ENCODE data around the gene COX4I2.
"Not testable (repeated sequence)": the region's sequence is repeated elsewhere in the genome, so short reads cannot be mapped to it uniquely, and the experiment has no call there.

COX4I2 gene

DNA sequence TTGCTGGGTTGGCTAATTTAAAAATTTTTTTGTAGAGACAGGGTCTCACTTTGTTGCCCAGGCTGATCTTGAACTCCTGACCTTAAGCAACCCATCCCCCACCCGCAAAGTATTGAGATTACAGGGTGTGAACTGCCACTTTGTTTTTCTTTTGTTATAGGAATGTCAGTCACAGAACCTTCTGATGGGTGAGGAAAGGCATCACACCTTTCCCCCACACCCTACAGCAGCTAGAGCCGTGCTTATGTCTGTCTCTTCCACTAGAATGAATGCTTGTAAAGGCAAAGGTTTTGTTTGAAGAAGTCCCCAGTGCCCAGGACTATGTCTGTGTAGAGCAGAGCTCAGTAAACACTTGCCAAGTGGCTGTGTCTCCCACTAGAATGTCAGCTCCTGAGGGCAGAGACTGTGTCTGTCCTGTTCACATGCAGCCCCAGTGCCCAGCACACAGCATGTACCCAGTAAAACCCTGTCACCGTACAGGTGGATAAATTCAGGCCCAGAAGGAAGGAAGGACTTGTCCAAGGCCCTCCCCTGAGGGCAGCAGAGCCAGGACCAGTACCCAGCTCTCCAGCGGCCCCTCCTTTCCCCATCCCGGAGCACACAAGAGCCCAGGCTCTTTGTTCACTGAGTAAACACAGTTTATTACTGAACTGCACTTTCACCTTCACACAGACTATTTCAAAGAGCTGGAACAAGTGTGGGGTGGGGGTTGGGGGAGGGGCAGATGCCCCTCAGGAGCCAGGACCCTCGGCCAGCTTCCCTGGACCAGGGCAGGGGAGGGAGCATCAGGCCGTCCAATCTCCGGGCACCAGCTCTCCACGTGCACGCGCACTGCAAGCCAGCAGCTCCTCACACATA, 26.4 kb downstream of the COX4I2 start:
- H3K27ac ChIP-seq, result peak overlapping the region; percentile 74
- TF ChIP-seq, protein P1, sequence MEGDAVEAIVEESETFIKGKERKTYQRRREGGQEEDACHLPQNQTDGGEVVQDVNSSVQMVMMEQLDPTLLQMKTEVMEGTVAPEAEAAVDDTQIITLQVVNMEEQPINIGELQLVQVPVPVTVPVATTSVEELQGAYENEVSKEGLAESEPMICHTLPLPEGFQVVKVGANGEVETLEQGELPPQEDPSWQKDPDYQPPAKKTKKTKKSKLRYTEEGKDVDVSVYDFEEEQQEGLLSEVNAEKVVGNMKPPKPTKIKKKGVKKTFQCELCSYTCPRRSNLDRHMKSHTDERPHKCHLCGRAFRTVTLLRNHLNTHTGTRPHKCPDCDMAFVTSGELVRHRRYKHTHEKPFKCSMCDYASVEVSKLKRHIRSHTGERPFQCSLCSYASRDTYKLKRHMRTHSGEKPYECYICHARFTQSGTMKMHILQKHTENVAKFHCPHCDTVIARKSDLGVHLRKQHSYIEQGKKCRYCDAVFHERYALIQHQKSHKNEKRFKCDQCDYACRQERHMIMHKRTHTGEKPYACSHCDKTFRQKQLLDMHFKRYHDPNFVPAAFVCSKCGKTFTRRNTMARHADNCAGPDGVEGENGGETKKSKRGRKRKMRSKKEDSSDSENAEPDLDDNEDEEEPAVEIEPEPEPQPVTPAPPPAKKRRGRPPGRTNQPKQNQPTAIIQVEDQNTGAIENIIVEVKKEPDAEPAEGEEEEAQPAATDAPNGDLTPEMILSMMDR (IDR thresholded peaks at IDR 0.05), result no peak
- TF ChIP-seq ZFX (IDR thresholded peaks at IDR 0.05; ENCODE audit: borderline replicate concordance), result no peak

DNA sequence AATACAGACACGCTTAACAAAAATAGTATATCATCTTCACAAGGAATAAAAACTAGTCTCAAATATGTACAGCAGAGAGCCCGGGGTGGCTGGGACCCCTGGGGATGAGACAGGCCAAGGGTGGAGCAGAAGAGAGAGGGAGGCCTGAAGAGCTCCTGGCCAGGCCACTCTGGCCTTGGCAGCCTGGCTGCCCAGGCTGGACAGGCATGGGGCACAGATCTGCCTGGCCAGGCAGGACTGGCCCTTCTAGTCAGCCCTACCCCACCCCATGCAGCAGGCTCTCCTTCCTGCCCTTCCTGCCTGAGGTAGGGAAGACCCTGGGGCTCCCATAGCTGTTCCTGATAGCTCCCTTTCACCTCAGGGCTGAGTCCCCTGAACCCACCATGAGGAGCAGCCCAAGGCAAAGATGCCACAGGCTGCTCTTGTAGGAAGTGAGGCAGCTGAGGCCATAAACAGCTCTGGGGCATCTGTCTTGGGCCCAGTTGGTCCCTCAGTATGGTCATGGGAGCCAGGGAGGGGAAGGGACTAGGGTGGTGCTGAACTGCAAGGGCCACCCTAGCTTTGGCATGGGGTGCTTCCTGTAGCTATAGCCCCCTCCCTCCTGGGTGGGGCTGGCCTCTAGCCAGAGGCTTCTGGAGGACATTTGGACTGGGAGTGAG, 27.1 kb downstream of the COX4I2 start:
- TF ChIP-seq, protein P1 (IDR thresholded peaks at IDR 0.05), result no peak
- TF ChIP-seq ZFX (IDR thresholded peaks at IDR 0.05; ENCODE audit: borderline replicate concordance), result no peak
- peak overlapping the region; percentile 74 for H3K27ac ChIP-seq

DNA sequence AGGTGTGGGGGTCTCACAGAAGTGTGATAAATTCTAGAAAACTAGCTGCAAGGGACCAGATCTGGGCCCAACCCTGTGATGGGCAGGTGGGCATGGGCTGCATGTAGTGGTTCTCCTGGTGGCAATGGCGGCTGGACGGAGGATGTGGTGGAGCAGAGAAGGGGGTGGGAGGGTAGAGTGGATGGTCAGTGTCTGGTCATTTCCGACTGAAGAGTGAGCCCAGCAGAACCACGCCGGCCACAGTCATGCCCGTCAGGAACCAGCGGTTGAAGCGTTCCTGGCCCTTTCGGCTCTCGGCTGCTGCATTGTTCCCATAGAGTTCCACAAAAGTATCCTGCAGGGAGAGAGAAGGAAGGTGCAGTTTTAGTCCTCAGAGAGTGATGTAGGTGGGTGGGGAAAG, 28.0 kb downstream of the COX4I2 start:
- H3K27ac ChIP-seq, result no peak overlapping the region
- no peak for TF ChIP-seq ZFX (IDR thresholded peaks at IDR 0.05; ENCODE audit: borderline replicate concordance)
- TF ChIP-seq, protein P1 (IDR thresholded peaks at IDR 0.05), result no peak

DNA sequence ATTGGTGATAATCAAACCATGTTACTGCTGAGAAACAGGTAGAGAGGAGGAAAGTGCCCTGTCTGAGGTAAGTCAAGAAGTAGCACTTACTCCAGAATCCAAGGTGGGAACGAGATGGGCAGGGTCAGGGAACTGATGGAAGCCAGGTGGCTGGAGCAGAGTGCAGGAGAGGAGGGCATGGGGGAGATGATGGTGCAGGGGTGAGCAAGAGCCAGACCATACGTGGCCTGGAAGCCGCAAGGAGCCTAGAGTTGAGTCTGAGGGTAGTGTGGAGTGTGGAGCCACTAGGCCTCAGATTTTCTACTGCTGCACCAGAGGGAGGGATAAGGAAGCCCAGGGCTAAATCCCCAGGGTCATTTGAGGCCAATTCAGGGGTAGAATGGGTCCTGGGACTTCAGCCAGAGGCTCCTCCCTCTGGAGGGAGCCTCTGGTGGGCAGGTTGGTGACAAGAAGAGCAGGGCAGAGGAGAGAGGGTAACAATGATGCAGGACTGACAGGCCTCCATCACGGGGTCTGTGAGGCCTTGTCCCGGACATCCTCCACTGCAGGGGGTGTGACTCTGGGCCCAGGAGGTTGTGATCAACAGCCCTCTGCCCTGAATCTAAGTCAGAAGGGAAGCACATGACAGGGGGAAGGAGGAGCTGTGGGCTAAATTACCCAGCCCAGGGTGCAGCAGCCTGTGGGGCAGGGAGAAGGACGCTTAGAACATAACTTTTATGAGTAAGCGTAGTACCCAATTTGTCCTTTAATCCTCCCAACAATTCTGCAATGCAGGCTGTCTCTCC, 28.7 kb downstream of the COX4I2 start:
- no peak for TF ChIP-seq ZFX (IDR thresholded peaks at IDR 0.05; ENCODE audit: borderline replicate concordance)
- TF ChIP-seq, protein P1 (IDR thresholded peaks at IDR 0.05), result no peak

DNA sequence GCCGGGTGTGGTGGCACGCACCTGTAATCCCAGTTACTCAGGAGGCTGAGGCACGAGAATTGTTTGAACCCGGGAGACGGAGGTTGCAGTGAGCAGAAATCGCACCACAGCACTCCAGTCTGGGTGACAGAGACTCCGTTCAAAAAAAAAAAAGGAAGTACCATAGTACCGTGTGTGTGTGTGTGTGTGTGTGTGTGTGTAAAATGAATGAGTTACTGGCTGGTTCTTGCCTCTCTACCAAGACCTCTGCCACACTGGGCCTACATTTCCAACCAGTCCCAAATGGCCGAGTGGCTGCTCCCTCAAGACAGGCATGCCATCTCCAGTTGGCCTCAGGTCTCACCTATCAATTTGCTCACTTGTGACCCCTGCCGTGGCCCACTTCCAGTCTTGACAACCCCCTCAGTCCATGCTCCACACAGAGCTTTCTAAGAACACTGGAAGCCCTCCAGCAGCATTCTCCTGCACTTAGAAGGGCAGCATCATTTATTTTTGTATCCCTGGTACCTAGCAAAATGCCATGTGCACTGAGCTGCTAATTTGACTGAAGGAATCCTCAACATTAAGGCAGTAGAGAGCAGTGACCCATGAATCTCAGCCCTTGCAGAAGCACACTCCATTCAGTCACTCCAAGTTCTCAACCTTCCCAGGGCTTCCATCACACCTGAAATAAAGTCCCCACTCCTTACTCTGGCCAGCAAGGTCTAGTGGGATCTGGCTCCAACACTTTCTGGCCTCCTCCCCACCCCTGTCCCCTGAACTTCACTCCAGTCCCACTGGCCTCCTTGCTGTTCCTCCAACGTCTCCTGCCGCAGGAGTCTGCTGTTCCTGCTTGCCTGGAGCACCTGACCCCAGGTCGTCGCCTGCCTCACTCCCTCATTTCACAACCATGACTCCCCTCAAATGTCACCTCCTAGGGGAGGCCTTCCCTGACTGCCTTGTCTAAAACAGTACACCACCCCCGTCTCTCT, 29.9 kb downstream of the COX4I2 start:
- no peak overlapping the region for H3K27ac ChIP-seq
- TF ChIP-seq ZFX (IDR thresholded peaks at IDR 0.05; ENCODE audit: borderline replicate concordance), result no peak
- TF ChIP-seq, protein P1 (IDR thresholded peaks at IDR 0.05), result no peak

More for the DNA sequence above, 28.7 kb downstream of the COX4I2 start:
- H3K27ac ChIP-seq, result no peak overlapping the region

DNA sequence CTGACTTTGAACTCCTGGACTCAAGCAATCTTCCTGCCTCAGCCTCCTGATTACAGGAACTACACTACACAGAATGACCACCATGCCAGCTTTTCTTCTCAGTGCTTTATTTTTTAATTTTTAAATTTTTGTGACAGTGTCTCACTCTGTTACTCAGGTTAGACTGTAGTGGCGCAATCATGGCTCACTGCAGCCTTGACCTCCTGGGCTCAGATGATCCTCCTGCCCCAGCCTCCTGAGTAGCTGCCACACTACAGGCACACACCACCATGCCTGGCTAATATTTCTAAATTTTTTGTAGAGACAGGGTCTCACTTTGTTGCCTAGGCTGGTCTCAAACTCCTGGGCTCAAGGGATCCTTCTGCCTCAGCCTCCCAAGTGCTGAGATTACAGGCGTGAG, 31.2 kb downstream of the COX4I2 start:
- H3K27ac ChIP-seq, result not testable (repeated sequence)

DNA sequence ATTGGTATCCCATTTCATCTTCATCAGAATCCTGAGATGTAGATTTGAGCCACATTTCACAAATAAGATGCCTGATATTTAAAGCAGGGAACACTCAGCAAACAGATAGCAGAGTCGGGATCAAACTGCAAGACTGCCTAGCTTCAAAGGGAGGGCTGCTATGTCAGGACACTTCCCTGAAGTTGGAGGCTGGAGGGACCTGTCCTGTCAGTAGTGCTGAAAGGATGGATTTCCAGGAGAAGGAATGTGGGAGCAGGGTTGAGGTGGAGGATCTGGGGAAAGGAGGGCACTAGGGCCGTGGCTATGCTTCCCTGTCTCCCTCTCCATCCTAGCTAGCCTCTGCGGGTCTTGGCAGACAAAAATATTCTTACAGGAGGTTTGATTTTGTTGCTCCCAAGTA, 32.2 kb downstream of the COX4I2 start:
- no peak for TF ChIP-seq ZFX (IDR thresholded peaks at IDR 0.05; ENCODE audit: borderline replicate concordance)
- TF ChIP-seq, protein P1 (IDR thresholded peaks at IDR 0.05), result no peak
- H3K27ac ChIP-seq, result no peak overlapping the region
